CD4-positive, alpha-beta T cell (primary cell): ENCODE measurements around the gene FARS2. TPM values are rescaled to one million over a fixed set of nuclear protein-coding genes. Genes with fewer than 3 reads are reported as not detected.

Experiments used
- ATAC-seq: fragments of 200-7000 bp; cut with Tn5 transposase; one replicate; pipeline ENCODE4 v1.10.0; 2022; ENCODE audit warnings: mild to moderate bottlenecking; ENCODE audit not compliant: poor library complexity
- CTCF ChIA-PET: fragments of 350-600 bp; sonication (Branson Sonifier 250); formaldehyde crosslinking; loops from one replicate; lab custom pipeline; 2021; ENCODE audit warnings: antibody characterized with exemption, inconsistent platforms; lab: Charles Lee
- POLR2A ChIA-PET: fragments of 350-600 bp; sonication (Branson Sonifier 250); formaldehyde crosslinking; loops from one replicate; lab custom pipeline; 2021; ENCODE audit warnings: antibody characterized with exemption, inconsistent platforms; lab: Charles Lee
- DNase-seq, 14 experiments: peaks; one replicate each; pipeline ENCODE4 v3.0.0-alpha.2; 2013 to 2020; ENCODE audit warnings: mixed read lengths in 2 of 14
- H3K27ac ChIP-seq, 2 donors: one replicate each; pipeline versions ENCODE4 v1.5.1 to v1.7.0; 2013; ENCODE audit warnings: low read length in 2 of 2, low read depth in 1 of 2, mild to moderate bottlenecking in 1 of 2
- H3K27me3 ChIP-seq, 2 experiments: 1 replicate in 1 of 2; 2 replicates in 1 of 2; pipeline versions ENCODE4 v1.6.1 to v1.7.0; 2013; ENCODE audit warnings: low read length in 2 of 2, control low read depth in 1 of 2, mild to moderate bottlenecking in 1 of 2, moderate library complexity in 1 of 2; ENCODE audit not compliant: insufficient read depth in 2 of 2, control insufficient read depth in 1 of 2
- H3K36me3 ChIP-seq: one replicate; pipeline ENCODE4 v1.6.1; 2013; ENCODE audit warnings: low read length, control low read depth; ENCODE audit not compliant: insufficient read depth
- H3K4me1 ChIP-seq: one replicate; pipeline ENCODE4 v1.6.1; 2013; ENCODE audit warnings: low read length, control low read depth; ENCODE audit not compliant: insufficient read depth
- H3K4me3 ChIP-seq: one replicate; pipeline ENCODE4 v1.5.1; 2013; ENCODE audit warnings: mild to moderate bottlenecking, low read length, moderate library complexity
- H3K9me3 ChIP-seq, 2 experiments: 1 replicate in 1 of 2; 2 replicates in 1 of 2; pipeline versions ENCODE4 v1.6.1 to v1.7.0; 2013; ENCODE audit warnings: low read length in 2 of 2, mild to moderate bottlenecking in 2 of 2, control low read depth in 1 of 2, moderate library complexity in 1 of 2; ENCODE audit not compliant: control insufficient read depth in 1 of 2, insufficient read depth in 1 of 2
- H3K27ac Mint-ChIP-seq: one replicate; pipeline ENCODE4 v1.8.0; 2020; ENCODE audit warnings: mixed read lengths
- H3K27me3 Mint-ChIP-seq: one replicate; pipeline ENCODE4 v1.8.0; 2021; ENCODE audit warnings: mixed read lengths
- H3K36me3 Mint-ChIP-seq: one replicate; pipeline ENCODE4 v1.8.0; 2021; ENCODE audit warnings: low read depth, mixed read lengths
- H3K4me1 Mint-ChIP-seq: one replicate; pipeline ENCODE4 v1.8.0; 2021; ENCODE audit warnings: low read depth, mixed read lengths
- H3K4me3 Mint-ChIP-seq: one replicate; pipeline ENCODE4 v1.8.0; 2020; ENCODE audit warnings: mild to moderate bottlenecking, mixed read lengths
- H3K9me3 Mint-ChIP-seq: one replicate; pipeline ENCODE4 v1.8.0; 2020; ENCODE audit warnings: mixed read lengths
- intact Hi-C, 2 experiments: fragments of 100-400 bp; cut with DNase I in 1 of 2; cut with micrococcal nuclease in 1 of 2; formaldehyde crosslinking; loops; one replicate each; pipeline versions ENCODE4 v1.15.1 to v1.9.0; 2023 to 2025; cut with DNase I, micrococcal nuclease
- total RNA-seq, 174 experiments: library from RNA in 2 of 174; stranded (reverse) in 2 of 174; gene quantifications; one replicate each; pipeline ENCODE4 v1.2.3 and lab custom pipeline; 2021 to 2026
- TF ChIP-seq, protein P1 (sequence below): fragments of 200-600 bp; IDR thresholded peaks from one replicate; pipeline ENCODE4 v1.8.0; 2022; ENCODE audit warnings: antibody characterized with exemption, mild to moderate bottlenecking

FARS2 gene
- total RNA-seq, 2 experiments from 2014 or later: 12.6 to 12.8 TPM

DNA sequence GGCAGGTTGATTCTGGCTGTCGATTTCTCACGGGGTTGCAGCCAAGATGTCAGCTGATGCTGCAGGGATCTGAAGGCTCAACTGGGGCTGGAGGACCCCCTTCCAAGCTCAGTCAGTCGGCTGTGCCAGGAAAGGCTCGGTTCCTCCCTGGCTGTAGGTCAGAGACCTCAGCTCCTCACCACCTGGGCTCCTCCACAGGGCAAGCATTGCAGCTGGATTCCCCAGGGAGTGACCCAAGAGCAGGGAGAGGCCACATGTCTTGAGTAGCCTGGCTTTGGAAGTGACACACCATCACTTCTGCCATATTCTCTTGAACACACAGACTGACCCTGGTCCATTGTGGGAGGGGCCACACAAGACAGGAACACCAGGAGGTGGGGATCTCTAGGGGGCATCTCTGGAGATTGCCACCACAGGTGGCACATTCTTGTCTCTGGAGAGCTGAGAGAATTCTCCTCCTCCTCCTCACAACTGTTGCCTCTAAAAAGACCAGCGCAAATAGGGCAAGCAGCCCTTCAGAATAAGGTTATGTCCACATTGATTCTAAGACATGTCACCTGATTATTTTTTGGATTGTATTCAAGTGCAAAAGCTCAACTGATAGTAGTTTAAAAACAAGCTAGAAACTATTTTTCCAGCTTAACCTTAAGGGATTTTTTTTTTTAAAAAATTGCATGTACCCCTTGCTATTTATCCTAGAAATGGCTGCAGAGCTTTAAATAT, 474.9 kb downstream of the FARS2 start:
- Mint-ChIP-seq H3K36me3 (no peaks in the 10 kb centered on the region), H3K9me3 (no peaks in the 10 kb centered on the region), H3K4me1 (peaks cover 4% of the 10 kb centered on the region), H3K27ac (no peak overlapping the region), H3K4me3 (no peak overlapping the region), H3K27me3 (no peaks in the 10 kb centered on the region)
- DNase-seq: no peak
- intact Hi-C loops: no loop called here
- no peak overlapping the region for H3K4me3 ChIP-seq
- H3K36me3 ChIP-seq: no peaks in the 10 kb centered on the region
- no peaks in the 10 kb centered on the region for H3K27me3 ChIP-seq
- no peaks in the 10 kb centered on the region for H3K4me1 ChIP-seq
- no peak for ATAC-seq
- POLR2A ChIA-PET: no interaction called here
- H3K9me3 ChIP-seq: no peaks in the 10 kb centered on the region
- CTCF ChIA-PET: no interaction called here
- TF ChIP-seq, protein P1, sequence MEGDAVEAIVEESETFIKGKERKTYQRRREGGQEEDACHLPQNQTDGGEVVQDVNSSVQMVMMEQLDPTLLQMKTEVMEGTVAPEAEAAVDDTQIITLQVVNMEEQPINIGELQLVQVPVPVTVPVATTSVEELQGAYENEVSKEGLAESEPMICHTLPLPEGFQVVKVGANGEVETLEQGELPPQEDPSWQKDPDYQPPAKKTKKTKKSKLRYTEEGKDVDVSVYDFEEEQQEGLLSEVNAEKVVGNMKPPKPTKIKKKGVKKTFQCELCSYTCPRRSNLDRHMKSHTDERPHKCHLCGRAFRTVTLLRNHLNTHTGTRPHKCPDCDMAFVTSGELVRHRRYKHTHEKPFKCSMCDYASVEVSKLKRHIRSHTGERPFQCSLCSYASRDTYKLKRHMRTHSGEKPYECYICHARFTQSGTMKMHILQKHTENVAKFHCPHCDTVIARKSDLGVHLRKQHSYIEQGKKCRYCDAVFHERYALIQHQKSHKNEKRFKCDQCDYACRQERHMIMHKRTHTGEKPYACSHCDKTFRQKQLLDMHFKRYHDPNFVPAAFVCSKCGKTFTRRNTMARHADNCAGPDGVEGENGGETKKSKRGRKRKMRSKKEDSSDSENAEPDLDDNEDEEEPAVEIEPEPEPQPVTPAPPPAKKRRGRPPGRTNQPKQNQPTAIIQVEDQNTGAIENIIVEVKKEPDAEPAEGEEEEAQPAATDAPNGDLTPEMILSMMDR: no peak
- no peak overlapping the region for H3K27ac ChIP-seq

DNA sequence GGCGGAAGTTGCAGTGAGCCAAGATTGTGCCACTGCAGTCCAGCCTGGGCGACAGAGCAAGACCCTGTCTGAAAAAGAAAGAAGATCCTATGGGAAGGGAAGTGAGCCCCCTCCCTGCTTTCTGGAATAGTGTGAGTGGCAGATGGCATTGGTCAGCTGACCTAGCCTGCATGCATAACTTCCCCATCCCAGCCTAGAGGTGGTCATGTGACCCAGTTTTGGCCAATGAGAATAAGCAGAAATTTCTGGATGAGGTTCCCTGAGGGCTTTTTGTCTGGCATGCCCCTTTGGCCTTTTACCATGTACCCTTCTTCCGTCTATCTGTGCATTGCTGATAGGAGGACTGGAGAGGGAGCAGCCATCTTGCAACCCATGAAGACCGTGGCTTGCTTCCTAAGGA, 476.1 kb downstream of the FARS2 start:
- CTCF ChIA-PET: no interaction called here

DNA sequence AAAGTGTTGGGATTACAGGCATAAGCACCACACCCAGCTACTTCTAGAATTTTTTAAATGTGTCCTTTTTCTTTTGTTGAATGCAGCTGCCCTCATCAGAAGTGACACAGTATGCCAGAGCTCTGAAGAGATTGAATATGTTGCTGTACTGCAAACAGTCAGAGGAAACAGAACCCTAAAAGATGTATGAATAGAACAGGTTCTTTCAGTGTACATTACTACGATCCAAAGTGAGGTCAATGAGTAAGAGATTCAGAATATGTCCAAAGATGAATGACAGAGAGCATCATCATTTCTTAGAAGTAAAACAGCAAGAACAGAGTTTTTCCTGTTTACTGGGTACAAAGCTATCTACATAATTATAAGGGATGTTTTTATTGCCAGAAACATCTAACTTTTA, 476.9 kb downstream of the FARS2 start:
- Mint-ChIP-seq H3K36me3 (no peaks in the 10 kb centered on the region), H3K27me3 (no peaks in the 10 kb centered on the region), H3K9me3 (no peaks in the 10 kb centered on the region), H3K4me1 (no peaks in the 10 kb centered on the region), H3K27ac (no peak overlapping the region), H3K4me3 (no peak overlapping the region)
- no peak for ATAC-seq
- intact Hi-C loops: no loop called here
- Histone ChIP-seq H3K9me3 (no peaks in the 10 kb centered on the region), H3K27me3 (no peaks in the 10 kb centered on the region), H3K36me3 (no peaks in the 10 kb centered on the region), H3K27ac (no peak overlapping the region), H3K4me3 (no peak overlapping the region), H3K4me1 (no peaks in the 10 kb centered on the region)
- DNase-seq: no peak
- TF ChIP-seq, protein P1: no peak
- ChIA-PET POLR2A (no interaction called here), CTCF (no interaction called here)

More for the DNA sequence above, 476.1 kb downstream of the FARS2 start:
- TF ChIP-seq, protein P1: no peak
- Histone ChIP-seq H3K9me3 (no peaks in the 10 kb centered on the region), H3K27me3 (no peaks in the 10 kb centered on the region), H3K36me3 (no peaks in the 10 kb centered on the region), H3K4me1 (no peaks in the 10 kb centered on the region), H3K27ac (no peak overlapping the region), H3K4me3 (no peak overlapping the region)
- no peaks in the 10 kb centered on the region for H3K27me3 Mint-ChIP-seq
- no peak for DNase-seq
- POLR2A ChIA-PET: no interaction called here
- intact Hi-C loops: no loop called here
- H3K4me3 Mint-ChIP-seq: no peak overlapping the region
- no peak overlapping the region for H3K27ac Mint-ChIP-seq
- H3K4me1 Mint-ChIP-seq: no peaks in the 10 kb centered on the region
- no peaks in the 10 kb centered on the region for H3K9me3 Mint-ChIP-seq
- no peak for ATAC-seq
- no peaks in the 10 kb centered on the region for H3K36me3 Mint-ChIP-seq
